Panc1 (cell line): ENCODE data around the gene SDSL.

ENCODE experiments used
- POLR2AphosphoS5 ChIP-seq: IDR thresholded peaks from 2 replicates; pipeline ENCODE4 v1.6.1; 2012; ENCODE audit warnings: mild to moderate bottlenecking, low read depth, low read length, moderate library complexity
- TCF7L2 ChIP-seq: IDR thresholded peaks from 2 replicates; pipeline ENCODE4 v1.6.1; 2011; ENCODE audit warnings: mild to moderate bottlenecking, low read depth, low read length, inconsistent platforms
- TF ChIP-seq, protein P1 (sequence below): fragments of 450-650 bp; IDR thresholded peaks from 2 replicates; pipeline ENCODE4 v1.5.1; 2017; ENCODE audit warnings: mild to moderate bottlenecking

DNA sequence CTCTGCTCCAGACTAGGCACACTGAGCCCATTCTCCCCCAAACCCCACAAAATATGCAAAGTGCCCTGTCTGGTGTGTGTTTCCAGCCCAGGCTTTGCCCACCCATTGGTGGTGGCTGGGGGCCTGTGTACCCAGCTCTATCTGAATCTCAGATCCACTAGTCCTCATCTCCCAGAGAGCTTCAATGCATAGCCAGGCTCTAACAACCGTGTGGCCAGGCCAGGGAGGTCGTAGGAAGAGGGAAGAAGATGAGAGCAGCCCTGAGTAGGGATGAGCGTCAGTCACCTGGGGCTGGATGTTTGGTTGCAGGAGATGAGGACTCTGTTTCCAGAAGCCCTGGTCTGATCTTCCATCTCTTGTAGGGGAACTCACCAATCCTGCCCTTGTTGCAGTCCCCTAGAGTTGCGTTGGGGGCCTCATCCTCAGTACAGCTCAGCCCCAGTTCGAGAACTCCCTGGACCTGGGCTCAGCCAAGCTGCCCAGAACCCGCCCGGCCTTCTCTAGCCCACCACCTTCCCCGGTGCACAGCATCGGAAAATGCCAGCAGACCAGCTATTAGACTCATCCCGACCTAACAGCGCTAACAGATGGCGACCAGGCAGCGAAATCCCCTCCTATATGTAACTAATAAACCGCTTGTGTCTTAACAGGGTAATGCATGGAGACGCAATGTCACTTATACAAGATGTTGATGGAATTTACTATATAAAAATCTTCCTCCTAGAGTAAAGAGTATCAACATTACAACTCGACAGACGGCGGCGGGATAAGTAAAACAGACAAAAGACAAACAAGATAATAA lies 52.7 kb downstream of the SDSL start:
- TF ChIP-seq, protein P1, sequence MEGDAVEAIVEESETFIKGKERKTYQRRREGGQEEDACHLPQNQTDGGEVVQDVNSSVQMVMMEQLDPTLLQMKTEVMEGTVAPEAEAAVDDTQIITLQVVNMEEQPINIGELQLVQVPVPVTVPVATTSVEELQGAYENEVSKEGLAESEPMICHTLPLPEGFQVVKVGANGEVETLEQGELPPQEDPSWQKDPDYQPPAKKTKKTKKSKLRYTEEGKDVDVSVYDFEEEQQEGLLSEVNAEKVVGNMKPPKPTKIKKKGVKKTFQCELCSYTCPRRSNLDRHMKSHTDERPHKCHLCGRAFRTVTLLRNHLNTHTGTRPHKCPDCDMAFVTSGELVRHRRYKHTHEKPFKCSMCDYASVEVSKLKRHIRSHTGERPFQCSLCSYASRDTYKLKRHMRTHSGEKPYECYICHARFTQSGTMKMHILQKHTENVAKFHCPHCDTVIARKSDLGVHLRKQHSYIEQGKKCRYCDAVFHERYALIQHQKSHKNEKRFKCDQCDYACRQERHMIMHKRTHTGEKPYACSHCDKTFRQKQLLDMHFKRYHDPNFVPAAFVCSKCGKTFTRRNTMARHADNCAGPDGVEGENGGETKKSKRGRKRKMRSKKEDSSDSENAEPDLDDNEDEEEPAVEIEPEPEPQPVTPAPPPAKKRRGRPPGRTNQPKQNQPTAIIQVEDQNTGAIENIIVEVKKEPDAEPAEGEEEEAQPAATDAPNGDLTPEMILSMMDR: no peak
- TF ChIP-seq TCF7L2 (no peak), POLR2AphosphoS5 (no peak)
